GM18868 (cell line): ENCODE measurements around the gene DUSP16.
"Not testable (repeated sequence)": the region's sequence is repeated elsewhere in the genome, so short reads cannot be mapped to it uniquely, and the experiment has no call there.

Experiments
- ATAC-seq: cut with Tn5 transposase; IDR thresholded peaks from one replicate; pipeline ENCODE4 v1.9.1; 2021; ENCODE audit warnings: mild to moderate bottlenecking, moderate library complexity; ENCODE audit not compliant: unreplicated experiment

DUSP16 gene

DNA sequence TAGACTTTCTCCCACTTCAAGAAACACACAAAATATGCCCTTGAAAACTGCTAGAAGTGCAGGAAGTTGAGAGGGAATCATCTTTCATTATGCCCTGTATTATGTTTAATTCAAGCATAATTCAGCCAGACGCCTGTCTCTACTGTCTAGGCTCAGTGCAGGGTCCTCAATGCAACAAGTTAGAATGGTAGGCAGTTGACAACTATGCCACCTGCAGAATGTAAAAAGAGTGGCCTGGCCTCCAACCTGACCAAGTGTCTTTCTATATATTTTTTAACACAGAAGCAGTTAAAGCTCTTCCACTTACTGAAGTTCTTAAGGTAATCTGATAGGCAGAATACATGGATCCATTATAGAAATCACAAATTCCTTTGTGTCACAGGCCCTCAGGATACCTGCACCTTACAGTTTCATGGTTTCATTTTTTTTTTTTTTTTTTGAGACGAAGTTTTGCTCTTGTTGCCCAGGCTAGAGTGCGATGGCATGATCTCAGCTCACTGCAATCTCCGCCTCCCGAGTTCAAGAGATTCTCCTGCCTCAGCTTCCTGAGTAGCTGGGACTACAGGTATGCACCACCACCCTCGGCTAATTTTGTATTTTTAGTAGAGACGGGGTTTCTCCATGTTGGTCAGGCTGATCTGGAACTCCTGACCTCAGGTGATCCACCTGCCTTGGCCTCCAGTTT, 60.4 kb downstream of the DUSP16 start:
- not testable (repeated sequence) for ATAC-seq

GRCh38 chr12:12501121-12501520, 61.5 kb downstream of the DUSP16 start:
- no peak for ATAC-seq

- ATAC-seq: no peak
These were observed 62.6 kb downstream of the DUSP16 start for GRCh38 chr12:12499909-12500604.

DNA sequence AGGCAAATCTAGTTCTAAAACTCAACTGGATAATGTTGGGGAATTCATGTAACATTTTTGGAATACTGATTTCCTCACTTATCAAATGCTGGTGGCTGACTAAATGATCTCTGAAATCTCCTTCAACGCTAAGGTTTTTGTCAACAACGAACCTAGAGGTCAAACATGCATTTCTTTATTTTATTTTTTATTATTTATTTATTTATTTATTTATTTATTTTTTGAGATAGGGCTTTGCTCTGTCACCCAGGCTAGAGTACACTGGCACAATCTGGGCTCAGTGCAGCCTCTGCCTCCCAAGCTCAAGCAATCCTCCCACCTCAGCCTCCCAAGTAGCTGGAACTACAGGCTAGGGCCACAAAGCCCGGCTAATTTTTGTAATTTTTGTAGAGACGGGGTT, 64.5 kb downstream of the DUSP16 start:
- no peak for ATAC-seq

GRCh38 chr12:12495536-12495935, 67.1 kb downstream of the DUSP16 start:
- no peak for ATAC-seq

GRCh38 chr12:12492547-12492946, 70.1 kb downstream of the DUSP16 start:
- ATAC-seq: no peak

DNA sequence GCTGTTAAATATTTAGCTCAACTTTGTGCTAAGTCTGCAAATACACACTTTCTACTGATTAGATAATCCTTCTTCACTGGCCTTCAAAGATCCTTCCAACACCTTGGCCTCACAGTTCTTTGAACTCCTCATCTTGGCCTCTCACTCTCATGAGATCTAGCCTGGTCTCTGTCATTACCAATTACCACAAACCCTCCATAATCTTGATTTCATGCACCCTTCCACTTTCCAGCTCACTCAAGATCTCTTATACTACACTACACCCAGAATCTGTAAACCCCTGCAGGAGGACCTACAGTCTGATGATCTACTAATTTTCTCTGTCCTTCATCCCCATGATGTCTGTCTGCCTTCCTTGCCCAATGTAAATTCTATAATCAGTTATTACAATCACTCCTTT, 71.1 kb downstream of the DUSP16 start:
- ATAC-seq: no peak

DNA sequence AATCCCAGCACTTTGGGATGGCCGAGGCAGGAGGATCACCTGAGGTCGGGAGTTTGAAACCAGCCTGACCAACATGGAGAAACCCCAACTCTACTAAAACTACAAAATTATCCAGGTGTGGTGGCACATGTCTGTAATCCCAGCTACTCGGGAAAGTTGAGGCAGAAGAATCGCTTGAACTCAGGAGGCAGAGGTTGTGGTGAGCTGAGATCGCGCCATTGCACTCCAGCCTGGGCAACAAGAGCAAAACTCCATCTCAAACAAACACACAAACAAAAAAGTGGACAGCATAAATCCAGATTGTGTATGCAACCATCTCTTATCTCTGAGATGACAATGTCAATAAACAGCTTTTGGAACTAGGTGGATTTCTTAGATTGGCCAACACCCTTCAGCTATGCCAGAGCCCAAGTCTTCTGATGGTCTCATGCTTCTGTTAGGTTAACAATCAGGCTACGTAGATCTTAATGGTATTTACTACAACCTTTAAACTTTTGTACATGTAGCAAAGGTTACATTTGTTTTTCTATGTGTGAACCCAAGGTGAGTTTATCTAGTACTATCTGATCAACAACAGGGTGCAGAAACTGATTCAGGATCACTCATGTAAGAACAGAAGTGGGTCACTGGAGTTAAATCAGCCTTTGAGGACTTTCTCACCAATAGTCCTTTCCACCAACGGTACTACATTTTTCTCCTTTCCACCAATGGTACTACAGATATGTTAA, 73.7 kb downstream of the DUSP16 start:
- no peak for ATAC-seq

GRCh38 chr12:12488296-12488695, 74.4 kb downstream of the DUSP16 start:
- ATAC-seq: no peak

DNA sequence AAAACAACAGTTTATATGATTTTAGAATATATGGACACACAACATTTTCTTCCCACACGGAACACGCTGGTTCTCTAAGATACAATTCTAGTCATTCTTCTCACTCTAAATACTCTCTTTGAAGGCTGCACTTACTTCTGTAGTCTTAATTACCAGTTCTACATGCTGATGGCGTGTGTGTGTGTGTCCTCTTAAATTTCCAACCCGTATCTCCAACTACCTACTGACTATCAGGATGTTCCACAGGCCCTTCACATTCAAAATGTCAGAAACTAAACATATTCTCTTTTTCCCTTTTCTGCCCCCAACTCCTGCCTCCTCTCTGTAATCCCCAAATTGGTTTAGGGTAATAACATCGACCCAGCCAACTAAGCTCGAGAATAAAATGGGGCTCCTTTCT, 75.2 kb downstream of the DUSP16 start:
- no peak for ATAC-seq

- ATAC-seq: peak; percentile 62
These were observed 75.9 kb downstream of the DUSP16 start for GRCh38 chr12:12486661-12487240.

GRCh38 chr12:12483438-12483837, 79.2 kb downstream of the DUSP16 start:
- peak; percentile 8 for ATAC-seq

DNA sequence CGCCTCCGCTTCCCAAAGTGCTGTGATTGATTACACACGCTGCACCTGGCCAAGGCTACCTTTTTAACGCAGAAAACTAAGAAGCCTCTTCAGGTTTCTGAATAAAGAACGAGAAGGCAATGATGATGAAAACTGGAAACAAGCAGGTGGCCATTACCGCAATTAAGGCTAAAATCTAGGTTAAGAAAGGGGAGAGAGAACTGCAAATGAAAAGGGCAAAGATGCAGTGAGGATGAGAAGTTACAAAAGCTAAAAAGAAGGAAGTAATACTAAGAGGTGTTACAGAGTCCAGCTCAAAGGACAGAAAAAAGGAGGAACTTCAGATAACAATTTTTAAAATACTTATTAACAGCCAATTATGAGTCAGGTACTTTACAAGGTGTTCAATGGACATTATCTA, 79.7 kb downstream of the DUSP16 start:
- ATAC-seq: peak; percentile 74

DNA sequence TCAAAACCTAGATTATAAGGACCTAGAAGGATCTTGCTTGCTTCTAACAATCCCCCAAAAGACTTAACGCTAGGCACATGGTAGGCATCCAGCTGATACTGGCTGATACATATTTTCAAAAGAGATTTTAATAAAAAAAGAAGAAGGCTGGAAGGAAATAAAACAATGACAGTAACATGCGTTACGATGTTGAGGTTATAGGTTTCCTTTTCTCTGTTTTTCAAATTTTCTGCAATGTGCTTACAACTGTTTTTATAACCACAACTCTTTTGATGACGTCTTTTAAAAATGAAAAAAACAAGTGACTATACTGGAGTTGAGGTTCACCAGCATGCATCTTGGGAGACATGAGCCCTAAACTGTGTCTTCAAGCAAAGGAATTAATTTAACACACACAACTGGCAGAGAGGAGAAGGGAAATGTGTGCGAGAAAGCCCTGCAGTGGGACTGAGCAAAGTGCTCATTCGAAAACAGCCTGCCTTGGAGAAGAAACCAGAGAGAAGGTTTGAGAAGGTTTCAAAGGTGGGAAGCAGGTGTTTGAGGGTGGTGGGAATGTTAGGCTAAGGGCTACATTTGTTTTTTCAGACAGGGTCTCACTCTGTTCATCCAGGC, 80.4 kb downstream of the DUSP16 start:
- no peak for ATAC-seq

DNA sequence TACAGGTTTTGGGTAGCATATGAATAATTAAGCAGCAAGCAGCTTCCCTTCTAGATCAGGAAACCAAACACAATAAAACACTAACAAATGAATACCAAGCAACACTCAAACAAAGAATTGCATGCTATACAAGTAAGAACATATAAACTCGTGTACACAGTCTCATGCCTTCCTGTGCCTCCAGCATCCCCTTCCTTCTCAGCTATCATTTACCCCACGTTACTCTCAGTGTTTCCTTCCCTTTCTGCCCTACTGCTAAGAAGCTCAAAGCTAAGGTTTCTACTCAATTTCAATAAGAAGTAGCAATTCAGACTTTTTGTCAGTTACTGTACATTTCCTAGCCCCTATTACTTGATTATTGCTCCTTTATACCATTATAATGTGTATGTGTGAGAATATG, 81.0 kb downstream of the DUSP16 start:
- ATAC-seq: no peak

DNA sequence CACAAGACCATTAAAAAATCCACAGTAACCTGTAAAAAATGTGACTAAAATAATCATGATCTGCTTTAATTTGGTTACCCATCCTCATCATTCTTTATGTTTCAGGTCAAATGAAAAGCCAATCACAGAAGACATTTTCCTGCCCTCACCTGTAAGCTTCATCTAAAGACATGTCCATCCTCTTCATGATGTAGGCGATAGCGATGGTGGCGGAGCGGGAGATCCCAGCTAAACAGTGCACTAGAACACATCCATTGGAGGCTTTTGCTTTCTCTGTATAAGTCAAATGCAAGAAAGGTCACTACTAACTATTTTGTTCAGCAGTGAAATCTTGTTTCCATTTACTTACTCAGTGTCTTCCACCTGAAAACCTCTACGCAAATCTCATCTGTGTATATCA, 82.6 kb downstream of the DUSP16 start:
- ATAC-seq: no peak

DNA sequence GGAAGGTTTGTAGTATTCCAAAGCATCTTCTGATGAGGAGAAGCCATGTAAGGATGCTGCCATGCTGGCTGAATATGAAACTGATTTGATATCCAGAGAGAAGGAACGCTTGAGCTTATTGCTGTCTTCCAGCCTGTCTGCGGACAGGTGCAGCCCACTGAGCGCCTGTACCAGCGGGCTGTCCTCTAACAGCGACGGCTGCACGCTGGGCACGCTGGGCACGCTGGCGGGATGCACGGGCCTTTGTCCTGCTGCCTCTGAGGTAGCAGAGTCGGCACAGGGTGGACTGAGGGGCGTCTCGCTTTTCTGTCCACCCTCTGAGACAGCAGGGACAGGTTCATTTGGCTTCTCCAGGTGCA, 85.2 kb downstream of the DUSP16 start:
- no peak for ATAC-seq

- ATAC-seq: no peak
These were observed 85.7 kb downstream of the DUSP16 start for GRCh38 chr12:12476857-12477531.

- peak; percentile 80 for ATAC-seq
These were observed 87.5 kb downstream of the DUSP16 start for GRCh38 chr12:12474931-12475795.

GRCh38 chr12:12474471-12474928, 88.2 kb downstream of the DUSP16 start:
- ATAC-seq: no peak
